ENCODE data around the gene BTBD9.
"Not testable (repeated sequence)": the region's sequence is repeated elsewhere in the genome, so short reads cannot be mapped to it uniquely, and the experiment has no call there.

The BTBD9 gene

GRCh38 chr6:38477680-38478260 is 162.0 kb downstream of the BTBD9 start:
- DNase-seq = no peak

- DNase-seq = no peak
Observed at GRCh38 chr6:38476888-38477287, 162.8 kb downstream of the BTBD9 start.

- no peak for DNase-seq
Observed at GRCh38 chr6:38476141-38476540, 163.6 kb downstream of the BTBD9 start.

- DNase-seq = no peak
Observed at GRCh38 chr6:38470548-38470947, 169.2 kb downstream of the BTBD9 start.

GRCh38 chr6:38467566-38467965 is 172.2 kb downstream of the BTBD9 start:
- DNase-seq = no peak

GRCh38 chr6:38460186-38460585 is 179.5 kb downstream of the BTBD9 start:
- DNase-seq = no peak

- no peak for DNase-seq
Observed at GRCh38 chr6:38459291-38459690, 180.4 kb downstream of the BTBD9 start.

- DNase-seq = no peak
Observed at GRCh38 chr6:38453861-38454260, 185.9 kb downstream of the BTBD9 start.

GRCh38 chr6:38452816-38453660 is 186.7 kb downstream of the BTBD9 start:
- no peak for DNase-seq

- DNase-seq = no peak
Observed at GRCh38 chr6:38450717-38451116, 189.0 kb downstream of the BTBD9 start.

GRCh38 chr6:38445925-38446324 is 193.8 kb downstream of the BTBD9 start:
- no peak for DNase-seq

- DNase-seq = no peak
Observed at GRCh38 chr6:38445336-38445735, 194.4 kb downstream of the BTBD9 start.

- DNase-seq = no peak
Observed at GRCh38 chr6:38443352-38444144, 196.2 kb downstream of the BTBD9 start.

GRCh38 chr6:38438097-38438496 is 201.6 kb downstream of the BTBD9 start:
- DNase-seq = no peak

GRCh38 chr6:38436726-38437465 is 202.8 kb downstream of the BTBD9 start:
- DNase-seq = no peak

- DNase-seq = no peak
Observed at GRCh38 chr6:38435330-38435729, 204.4 kb downstream of the BTBD9 start.

GRCh38 chr6:38434051-38434450 is 205.7 kb downstream of the BTBD9 start:
- no peak for DNase-seq

GRCh38 chr6:38432479-38432878 is 207.2 kb downstream of the BTBD9 start:
- DNase-seq = no peak

- DNase-seq = no peak
Observed at GRCh38 chr6:38432079-38432478, 207.7 kb downstream of the BTBD9 start.

- no peak for DNase-seq
Observed at GRCh38 chr6:38429546-38429945, 210.2 kb downstream of the BTBD9 start.

GRCh38 chr6:38427492-38428210 is 212.1 kb downstream of the BTBD9 start:
- no peak for DNase-seq

GRCh38 chr6:38425788-38426488 is 213.8 kb downstream of the BTBD9 start:
- not testable (repeated sequence) for DNase-seq

Data from NCI-H510A treated with DMSO at 0.1 percent for 48 hours (cell line).